ENCODE results near the gene SMIM9. TPM values are rescaled to one million over a fixed set of nuclear protein-coding genes. Genes with fewer than 3 reads are reported as not detected.
A peak's percentile ranks its signal among the peaks of the same experiment; 100 is the strongest.

The SMIM9 gene
- polyA plus RNA-seq, 3 donors: not detected

DNA sequence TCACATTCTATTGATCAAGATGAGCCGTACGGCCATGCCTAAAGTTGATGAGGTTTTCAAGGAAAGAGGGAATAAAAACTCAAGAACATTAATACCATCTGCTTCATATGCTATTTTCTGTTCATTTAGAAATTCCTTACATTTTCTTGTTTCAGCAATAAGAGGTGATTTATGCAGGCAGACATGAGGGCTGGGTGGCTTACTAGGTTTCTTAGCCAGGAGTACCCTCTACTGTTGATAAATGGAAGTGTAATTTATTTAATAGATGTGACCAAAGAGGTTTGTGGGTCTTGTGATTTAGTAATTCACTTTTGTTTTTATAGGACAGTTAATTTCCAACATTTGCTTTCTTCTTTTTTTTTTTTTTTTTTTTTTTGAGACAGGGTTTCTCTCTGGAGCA is 6.4 kb upstream of the SMIM9 start:
- Histone ChIP-seq H4K20me1 (ENCODE audit: insufficient read depth, low read length) (no peaks in the 10 kb centered on the region), H3K9me3 (replicated peaks in 1 of 2; ENCODE audit: control insufficient read depth in 1 of 2, insufficient read depth in 1 of 2, low read length in 2 of 2) (no peaks in the 10 kb centered on the region), H3K4me2 (replicated peaks; ENCODE audit: extremely low read depth, low read length, poor library complexity, severe bottlenecking) (no peak overlapping the region), H3K79me2 (ENCODE audit: insufficient read depth, low read length) (no peaks in the 10 kb centered on the region), H3K4me1 (ENCODE audit: control insufficient read depth in 1 of 2, insufficient read depth in 2 of 2, low read length in 2 of 2) (no peaks in the 10 kb centered on the region), H3K36me3 (replicated peaks in 1 of 2; ENCODE audit: control insufficient read depth in 1 of 2, insufficient read depth in 2 of 2, low read length in 2 of 2) (no peaks in the 10 kb centered on the region), H3K9ac (ENCODE audit: insufficient read depth, low read length, poor library complexity, severe bottlenecking) (no peak overlapping the region), H3K4me3 (replicated peaks in 1 of 3; ENCODE audit: low read depth in 2 of 3, low read length in 3 of 3) (no peak overlapping the region), H3K27ac (ENCODE audit: low read depth in 1 of 2, low read length in 2 of 2) (no peak overlapping the region), H3K27me3 (ENCODE audit: control insufficient read depth in 2 of 2, insufficient read depth in 2 of 2, low read length in 2 of 2) (no peaks in the 10 kb centered on the region), H2AFZ (ENCODE audit: insufficient read depth, low read depth, low read length, poor library complexity, severe bottlenecking) (no peak overlapping the region)
- intact Hi-C loops (cut with micrococcal nuclease): no loop called here
- Mint-ChIP-seq H3K9me3 (peaks cover 0 to 3% (median 0%) of the 10 kb centered on the region in 7 donors), H3K4me1 (peaks cover 4% of the 10 kb centered on the region), H3K27ac (no peak overlapping the region), H3K27me3 (ENCODE audit: low read depth in 3 of 3) (peaks cover 0 to 3% (median 2%) of the 10 kb centered on the region in 3 donors), H3K36me3 (no peaks in the 10 kb centered on the region), H3K4me3 (no peak overlapping the region)
- peak; percentile 45 for TF ChIP-seq CTCF (IDR thresholded peaks at IDR 0.05)
- peak; percentile 29 to 56 (median 56) for DNase-seq
- no CpG with 5 or more reads among the region's 2 CpGs for WGBS (ENCODE audit: insufficient coverage)

DNA sequence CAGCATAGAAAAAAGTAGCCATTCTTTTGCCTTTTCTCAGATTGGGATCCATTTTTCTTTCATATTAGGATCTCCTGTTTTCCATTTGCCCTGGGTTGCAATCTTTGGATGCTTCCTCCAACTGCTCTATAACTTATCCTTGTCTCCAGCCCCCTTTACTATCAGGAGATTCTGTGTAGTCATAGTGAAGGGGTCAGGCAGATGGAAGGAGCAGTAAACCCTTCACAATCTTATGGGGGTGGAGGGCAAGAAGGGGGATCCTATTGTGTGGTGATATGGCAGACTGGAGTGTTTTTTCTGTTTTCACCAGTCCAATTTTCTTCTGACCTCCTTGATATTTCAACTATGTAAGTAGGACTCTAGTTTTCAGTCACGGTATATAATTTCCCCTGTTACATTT is 1.7 kb upstream of the SMIM9 start:
- Histone ChIP-seq H3K79me2 (ENCODE audit: insufficient read depth, low read length) (no peaks in the 10 kb centered on the region), H3K4me2 (replicated peaks; ENCODE audit: extremely low read depth, low read length, poor library complexity, severe bottlenecking) (no peak overlapping the region), H3K9ac (ENCODE audit: insufficient read depth, low read length, poor library complexity, severe bottlenecking) (no peak overlapping the region), H3K27me3 (ENCODE audit: control insufficient read depth in 2 of 2, insufficient read depth in 2 of 2, low read length in 2 of 2) (no peaks in the 10 kb centered on the region), H3K4me1 (ENCODE audit: control insufficient read depth in 1 of 2, insufficient read depth in 2 of 2, low read length in 2 of 2) (no peaks in the 10 kb centered on the region), H4K20me1 (ENCODE audit: insufficient read depth, low read length) (no peaks in the 10 kb centered on the region), H3K4me3 (replicated peaks in 1 of 3; ENCODE audit: low read depth in 2 of 3, low read length in 3 of 3) (no peak overlapping the region), H2AFZ (ENCODE audit: insufficient read depth, low read depth, low read length, poor library complexity, severe bottlenecking) (no peak overlapping the region), H3K27ac (ENCODE audit: low read depth in 1 of 2, low read length in 2 of 2) (no peak overlapping the region), H3K9me3 (replicated peaks in 1 of 2; ENCODE audit: control insufficient read depth in 1 of 2, insufficient read depth in 1 of 2, low read length in 2 of 2) (no peaks in the 10 kb centered on the region), H3K36me3 (replicated peaks in 1 of 2; ENCODE audit: control insufficient read depth in 1 of 2, insufficient read depth in 2 of 2, low read length in 2 of 2) (no peaks in the 10 kb centered on the region)
- Mint-ChIP-seq H3K9me3 (no peaks in the 10 kb centered on the region), H3K27me3 (ENCODE audit: low read depth in 3 of 3) (peaks cover 0 to 6% (median 0%) of the 10 kb centered on the region in 3 donors), H3K27ac (no peak overlapping the region), H3K36me3 (no peaks in the 10 kb centered on the region), H3K4me1 (peaks cover 4% of the 10 kb centered on the region), H3K4me3 (no peak overlapping the region)
- DNase-seq: no peak
- no peak for TF ChIP-seq CTCF (IDR thresholded peaks at IDR 0.05)
- WGBS (ENCODE audit: insufficient coverage): no CpG with 5 or more reads among the region's 1 CpG
- intact Hi-C loops (cut with micrococcal nuclease): loop anchor here (10.0 kb wide), 2 partner anchors 51 to 61 kb away; no protein-coding TSS in a partner anchor

Data from CD14-positive monocyte (primary cell).